K562 (cell line): Measurements from ENCODE around the gene NUP153. TPM values are rescaled to one million over a fixed set of nuclear protein-coding genes. Genes with fewer than 3 reads are reported as not detected.

ENCODE experiments used
- CXXC5 ChIP-seq: fragments of 250-450 bp; sonication (Bioruptor Pico); IDR thresholded peaks from 2 replicates; pipeline ENCODE4 v1.8.0; 2022; ENCODE audit warnings: inconsistent platforms, mild to moderate bottlenecking, moderate library complexity
- MNT ChIP-seq, 2 experiments: fragments of 450-650 bp; conservative IDR thresholded peaks; 2 replicates each; pipeline ENCODE4 v1.6.1; 2017; ENCODE audit warnings: mild to moderate bottlenecking in 2 of 2, moderate library complexity in 2 of 2
- POLR2AphosphoS5 ChIP-seq: IDR thresholded peaks from 2 replicates; pipeline ENCODE4 v1.6.1; 2011; ENCODE audit warnings: mild to moderate bottlenecking, low read depth, low read length, moderate library complexity; ENCODE audit not compliant: control insufficient read depth, insufficient read depth
- RBBP5 ChIP-seq: fragments of 200-600 bp; sonication (generic); IDR thresholded peaks from 2 replicates; pipeline ENCODE4 v1.6.1; 2012; ENCODE audit warnings: borderline replicate concordance, mild to moderate bottlenecking, low read length, control low read depth, inconsistent platforms; ENCODE audit not compliant: insufficient read depth, poor library complexity, severe bottlenecking
- SNRNP70 ChIP-seq: fragments of 200-400 bp; formaldehyde crosslinking; optimal IDR thresholded peaks from 2 replicates; pipeline ENCODE3; 2017; ENCODE audit warnings: low read depth, low read length
- TCF3 ChIP-seq: sonication (generic); formaldehyde crosslinking; IDR thresholded peaks from 2 replicates; pipeline ENCODE4 v1.4.0; 2020; ENCODE audit warnings: mild to moderate bottlenecking, missing genetic modification reagents
- ZBTB7A ChIP-seq: IDR thresholded peaks from 2 replicates; pipeline ENCODE4 v1.6.1; 2011; ENCODE audit warnings: low read depth, mild to moderate bottlenecking, low read length, moderate library complexity, borderline replicate concordance; ENCODE audit not compliant: control insufficient read depth
- ZKSCAN1 ChIP-seq: fragments of 150-350 bp; IDR thresholded peaks from 2 replicates; pipeline ENCODE4 v1.6.1; 2016; ENCODE audit warnings: low read depth, low read length
- ZNF134 ChIP-seq: fragments of 250-450 bp; sonication (Bioruptor Pico); conservative IDR thresholded peaks from 2 replicates; pipeline ENCODE4 v1.4.0; 2020
- ZNF24 ChIP-seq: fragments of 450-650 bp; IDR thresholded peaks from 2 replicates; pipeline ENCODE4 v1.6.1; 2016
- ZNF76 ChIP-seq: fragments of 250-450 bp; sonication (Bioruptor Pico); IDR thresholded peaks from 2 replicates; pipeline ENCODE4 v1.4.0; 2020; ENCODE audit warnings: mild to moderate bottlenecking, moderate library complexity, borderline replicate concordance
- ZSCAN29 ChIP-seq: fragments of 450-650 bp; IDR thresholded peaks from 2 replicates; pipeline ENCODE4 v1.6.1; 2017
- polyA plus RNA-seq, 8 experiments: library from polyadenylated mRNA; depleted of rRNA in 4 of 8; stranded (reverse) in 5 of 8; unstranded in 3 of 8; fragments of >200 nt; fragmentation: Nextera tagmentation in 2 of 8; fragmentation: Illumina TruSeq in 1 of 8; extraction: Ambion mirVana in 2 of 8; extraction: Trizol in 1 of 8; gene quantifications; 2 replicates each; pipeline versions ENCODE4 v1.2.1 to v1.2.3, GENCODE V29; 2011 to 2014; ENCODE audit warnings: inconsistent platforms in 1 of 8, missing spikeins in 1 of 8
- total RNA-seq, 7 experiments: library from RNA; depleted of rRNA in 6 of 7; stranded (reverse); fragments of >200 nt in 6 of 7; fragmentation: Illumina TruSeq in 2 of 7; extraction: Trizol in 2 of 7; gene quantifications; 2 replicates each; pipeline versions ENCODE4 v1.2.1 to v1.2.3, GENCODE V29; 2011 to 2021; ENCODE audit warnings: low replicate concordance in 1 of 7
- TF ChIP-seq, protein P1 (sequence below), 2 experiments: fragments of 450-650 bp in 1 of 2; sonication (generic) in 1 of 2; formaldehyde crosslinking in 1 of 2; IDR thresholded peaks; 2 replicates each; pipeline versions ENCODE4 v1.7.1 to v1.9.0; 2016 to 2022; ENCODE audit warnings: inconsistent platforms in 1 of 2, mild to moderate bottlenecking in 1 of 2, missing genetic modification reagents in 1 of 2

Gene NUP153
- total and polyA plus RNA-seq, 9 of the 15 experiments (the other 6 are each of a cell fraction or from before 2014, with no cell fraction given) = 21.9 to 110 (median 84.8) TPM

GRCh38 chr6:17705778-17706579 is 746 bp downstream of the NUP153 start (continued):
- peak; percentile 11; the same call in 1 of the 2 replicates for TF ChIP-seq TCF3 (CRISPR knock-in tag)
- 0 out of 2 replicates have a peak, but pooled peaks have one; percentile 26 for TF ChIP-seq ZBTB7A
- no peak for TF ChIP-seq ZKSCAN1
- TF ChIP-seq CXXC5 (CRISPR knock-in tag) = no peak; the same call in 1 of the 2 replicates
- TF ChIP-seq ZNF76 = no peak
- peak; percentile 91 to 94 for TF ChIP-seq MNT (conservative IDR thresholded peaks at IDR 0.05)
- TF ChIP-seq SNRNP70 = no peak
- no peak for TF ChIP-seq RBBP5
- no peak for TF ChIP-seq ZNF24
- TF ChIP-seq POLR2AphosphoS5 = peak; percentile 7; the same call in 1 of the 2 replicates
- peak; percentile 23; the same call in 1 of the 2 replicates for TF ChIP-seq ZSCAN29
- TF ChIP-seq ZNF134 (CRISPR knock-in tag) = no peak
- TF ChIP-seq, protein P1, sequence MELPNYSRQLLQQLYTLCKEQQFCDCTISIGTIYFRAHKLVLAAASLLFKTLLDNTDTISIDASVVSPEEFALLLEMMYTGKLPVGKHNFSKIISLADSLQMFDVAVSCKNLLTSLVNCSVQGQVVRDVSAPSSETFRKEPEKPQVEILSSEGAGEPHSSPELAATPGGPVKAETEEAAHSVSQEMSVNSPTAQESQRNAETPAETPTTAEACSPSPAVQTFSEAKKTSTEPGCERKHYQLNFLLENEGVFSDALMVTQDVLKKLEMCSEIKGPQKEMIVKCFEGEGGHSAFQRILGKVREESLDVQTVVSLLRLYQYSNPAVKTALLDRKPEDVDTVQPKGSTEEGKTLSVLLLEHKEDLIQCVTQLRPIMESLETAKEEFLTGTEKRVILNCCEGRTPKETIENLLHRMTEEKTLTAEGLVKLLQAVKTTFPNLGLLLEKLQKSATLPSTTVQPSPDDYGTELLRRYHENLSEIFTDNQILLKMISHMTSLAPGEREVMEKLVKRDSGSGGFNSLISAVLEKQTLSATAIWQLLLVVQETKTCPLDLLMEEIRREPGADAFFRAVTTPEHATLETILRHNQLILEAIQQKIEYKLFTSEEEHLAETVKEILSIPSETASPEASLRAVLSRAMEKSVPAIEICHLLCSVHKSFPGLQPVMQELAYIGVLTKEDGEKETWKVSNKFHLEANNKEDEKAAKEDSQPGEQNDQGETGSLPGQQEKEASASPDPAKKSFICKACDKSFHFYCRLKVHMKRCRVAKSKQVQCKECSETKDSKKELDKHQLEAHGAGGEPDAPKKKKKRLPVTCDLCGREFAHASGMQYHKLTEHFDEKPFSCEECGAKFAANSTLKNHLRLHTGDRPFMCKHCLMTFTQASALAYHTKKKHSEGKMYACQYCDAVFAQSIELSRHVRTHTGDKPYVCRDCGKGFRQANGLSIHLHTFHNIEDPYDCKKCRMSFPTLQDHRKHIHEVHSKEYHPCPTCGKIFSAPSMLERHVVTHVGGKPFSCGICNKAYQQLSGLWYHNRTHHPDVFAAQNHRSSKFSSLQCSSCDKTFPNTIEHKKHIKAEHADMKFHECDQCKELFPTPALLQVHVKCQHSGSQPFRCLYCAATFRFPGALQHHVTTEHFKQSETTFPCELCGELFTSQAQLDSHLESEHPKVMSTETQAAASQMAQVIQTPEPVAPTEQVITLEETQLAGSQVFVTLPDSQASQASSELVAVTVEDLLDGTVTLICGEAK (IDR thresholded peaks at IDR 0.05) = no peak; the same call in 1 of the 2 replicates
- TF ChIP-seq, protein P1 (CRISPR knock-in tag; IDR thresholded peaks at IDR 0.05) = peak; percentile 20; the same call in 1 of the 2 replicates
